B cell (primary cell): Measurements from ENCODE around the gene CDH18.

Experiments used
- EZH2 ChIP-seq: IDR thresholded peaks from 2 replicates; pipeline ENCODE4 v1.6.1; 2012; ENCODE audit warnings: borderline replicate concordance, low read depth, mild to moderate bottlenecking, moderate library complexity, low read length; ENCODE audit not compliant: insufficient read depth, poor library complexity, severe bottlenecking
- TF ChIP-seq, protein P1 (sequence below): fragments of 200-600 bp; IDR thresholded peaks from one replicate; pipeline ENCODE4 v1.8.0; 2022; ENCODE audit warnings: antibody characterized with exemption, mild to moderate bottlenecking

DNA sequence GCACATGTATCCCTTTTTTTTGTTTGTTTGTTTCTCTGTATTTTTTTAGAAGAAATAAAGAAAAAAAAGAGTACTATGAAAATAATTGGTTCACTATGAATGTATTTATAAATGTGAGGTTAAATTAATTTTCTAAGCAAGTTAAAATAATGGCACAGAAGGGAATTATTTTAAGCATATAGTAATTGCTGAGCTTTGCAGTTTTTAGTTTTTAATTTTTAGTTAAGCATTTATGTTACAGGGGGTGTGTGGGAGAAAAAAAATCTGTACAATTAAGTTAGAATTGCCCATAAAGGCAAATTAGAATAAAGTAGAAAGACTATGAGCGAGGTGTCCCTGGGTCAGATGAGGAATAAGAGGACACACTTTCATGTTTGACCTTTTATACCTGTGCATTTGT lies 152.6 kb downstream of the CDH18 start:
- TF ChIP-seq, protein P1, sequence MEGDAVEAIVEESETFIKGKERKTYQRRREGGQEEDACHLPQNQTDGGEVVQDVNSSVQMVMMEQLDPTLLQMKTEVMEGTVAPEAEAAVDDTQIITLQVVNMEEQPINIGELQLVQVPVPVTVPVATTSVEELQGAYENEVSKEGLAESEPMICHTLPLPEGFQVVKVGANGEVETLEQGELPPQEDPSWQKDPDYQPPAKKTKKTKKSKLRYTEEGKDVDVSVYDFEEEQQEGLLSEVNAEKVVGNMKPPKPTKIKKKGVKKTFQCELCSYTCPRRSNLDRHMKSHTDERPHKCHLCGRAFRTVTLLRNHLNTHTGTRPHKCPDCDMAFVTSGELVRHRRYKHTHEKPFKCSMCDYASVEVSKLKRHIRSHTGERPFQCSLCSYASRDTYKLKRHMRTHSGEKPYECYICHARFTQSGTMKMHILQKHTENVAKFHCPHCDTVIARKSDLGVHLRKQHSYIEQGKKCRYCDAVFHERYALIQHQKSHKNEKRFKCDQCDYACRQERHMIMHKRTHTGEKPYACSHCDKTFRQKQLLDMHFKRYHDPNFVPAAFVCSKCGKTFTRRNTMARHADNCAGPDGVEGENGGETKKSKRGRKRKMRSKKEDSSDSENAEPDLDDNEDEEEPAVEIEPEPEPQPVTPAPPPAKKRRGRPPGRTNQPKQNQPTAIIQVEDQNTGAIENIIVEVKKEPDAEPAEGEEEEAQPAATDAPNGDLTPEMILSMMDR, result no peak
- no peak for TF ChIP-seq EZH2
